Smooth muscle cell of bladder (primary cell): ENCODE measurements around the gene MYOF. TPM values are rescaled to one million over a fixed set of nuclear protein-coding genes. Genes with fewer than 3 reads are reported as not detected.

ENCODE experiments used
- total RNA-seq: library from RNA; depleted of rRNA; stranded (reverse); fragments of >200 nt; gene quantifications from 2 replicates; pipeline ENCODE4 v1.2.3, GENCODE V29; 2014

The MYOF gene, protein sequence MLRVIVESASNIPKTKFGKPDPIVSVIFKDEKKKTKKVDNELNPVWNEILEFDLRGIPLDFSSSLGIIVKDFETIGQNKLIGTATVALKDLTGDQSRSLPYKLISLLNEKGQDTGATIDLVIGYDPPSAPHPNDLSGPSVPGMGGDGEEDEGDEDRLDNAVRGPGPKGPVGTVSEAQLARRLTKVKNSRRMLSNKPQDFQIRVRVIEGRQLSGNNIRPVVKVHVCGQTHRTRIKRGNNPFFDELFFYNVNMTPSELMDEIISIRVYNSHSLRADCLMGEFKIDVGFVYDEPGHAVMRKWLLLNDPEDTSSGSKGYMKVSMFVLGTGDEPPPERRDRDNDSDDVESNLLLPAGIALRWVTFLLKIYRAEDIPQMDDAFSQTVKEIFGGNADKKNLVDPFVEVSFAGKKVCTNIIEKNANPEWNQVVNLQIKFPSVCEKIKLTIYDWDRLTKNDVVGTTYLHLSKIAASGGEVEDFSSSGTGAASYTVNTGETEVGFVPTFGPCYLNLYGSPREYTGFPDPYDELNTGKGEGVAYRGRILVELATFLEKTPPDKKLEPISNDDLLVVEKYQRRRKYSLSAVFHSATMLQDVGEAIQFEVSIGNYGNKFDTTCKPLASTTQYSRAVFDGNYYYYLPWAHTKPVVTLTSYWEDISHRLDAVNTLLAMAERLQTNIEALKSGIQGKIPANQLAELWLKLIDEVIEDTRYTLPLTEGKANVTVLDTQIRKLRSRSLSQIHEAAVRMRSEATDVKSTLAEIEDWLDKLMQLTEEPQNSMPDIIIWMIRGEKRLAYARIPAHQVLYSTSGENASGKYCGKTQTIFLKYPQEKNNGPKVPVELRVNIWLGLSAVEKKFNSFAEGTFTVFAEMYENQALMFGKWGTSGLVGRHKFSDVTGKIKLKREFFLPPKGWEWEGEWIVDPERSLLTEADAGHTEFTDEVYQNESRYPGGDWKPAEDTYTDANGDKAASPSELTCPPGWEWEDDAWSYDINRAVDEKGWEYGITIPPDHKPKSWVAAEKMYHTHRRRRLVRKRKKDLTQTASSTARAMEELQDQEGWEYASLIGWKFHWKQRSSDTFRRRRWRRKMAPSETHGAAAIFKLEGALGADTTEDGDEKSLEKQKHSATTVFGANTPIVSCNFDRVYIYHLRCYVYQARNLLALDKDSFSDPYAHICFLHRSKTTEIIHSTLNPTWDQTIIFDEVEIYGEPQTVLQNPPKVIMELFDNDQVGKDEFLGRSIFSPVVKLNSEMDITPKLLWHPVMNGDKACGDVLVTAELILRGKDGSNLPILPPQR (N-terminal part only)
- total RNA-seq = 119 and 218 TPM in 2 replicates

DNA sequence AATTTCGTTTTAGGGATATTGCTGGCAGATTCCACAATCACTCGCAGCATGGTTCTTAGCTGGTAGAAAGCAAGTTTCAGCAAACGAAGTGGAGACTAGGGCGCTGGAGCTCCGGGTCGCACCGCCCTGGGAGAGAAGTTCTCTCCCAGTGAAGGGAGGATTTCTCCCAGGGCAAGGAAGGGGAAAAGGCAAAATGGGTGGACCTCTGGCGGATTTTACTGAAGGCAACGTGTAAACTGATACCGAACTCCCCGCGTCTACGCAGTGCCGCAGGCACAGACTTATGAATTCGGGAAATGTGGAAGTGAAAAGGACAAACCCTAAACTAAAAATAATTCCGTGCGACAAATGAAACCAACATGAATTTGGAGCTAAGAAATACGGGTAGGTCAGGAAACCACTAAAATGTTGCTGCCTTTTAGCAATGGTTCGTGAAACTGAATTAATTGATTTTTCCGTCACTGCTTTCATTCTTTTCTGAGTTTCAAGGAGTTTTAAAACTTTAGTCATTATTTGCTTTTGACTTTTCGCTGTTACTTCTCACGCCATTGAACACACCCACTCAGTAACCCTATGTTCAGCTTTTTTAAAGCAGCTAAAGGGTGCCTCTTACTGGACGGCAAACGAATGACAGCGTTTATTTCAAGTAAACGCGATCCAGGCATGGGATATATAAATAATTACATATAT, at the start of gene MYOF:
Gene MYOF (minus strand): TSS at position 190 of the 690 bp plus-strand sequence. CDS start 140 bp downstream, at position 50.

DNA sequence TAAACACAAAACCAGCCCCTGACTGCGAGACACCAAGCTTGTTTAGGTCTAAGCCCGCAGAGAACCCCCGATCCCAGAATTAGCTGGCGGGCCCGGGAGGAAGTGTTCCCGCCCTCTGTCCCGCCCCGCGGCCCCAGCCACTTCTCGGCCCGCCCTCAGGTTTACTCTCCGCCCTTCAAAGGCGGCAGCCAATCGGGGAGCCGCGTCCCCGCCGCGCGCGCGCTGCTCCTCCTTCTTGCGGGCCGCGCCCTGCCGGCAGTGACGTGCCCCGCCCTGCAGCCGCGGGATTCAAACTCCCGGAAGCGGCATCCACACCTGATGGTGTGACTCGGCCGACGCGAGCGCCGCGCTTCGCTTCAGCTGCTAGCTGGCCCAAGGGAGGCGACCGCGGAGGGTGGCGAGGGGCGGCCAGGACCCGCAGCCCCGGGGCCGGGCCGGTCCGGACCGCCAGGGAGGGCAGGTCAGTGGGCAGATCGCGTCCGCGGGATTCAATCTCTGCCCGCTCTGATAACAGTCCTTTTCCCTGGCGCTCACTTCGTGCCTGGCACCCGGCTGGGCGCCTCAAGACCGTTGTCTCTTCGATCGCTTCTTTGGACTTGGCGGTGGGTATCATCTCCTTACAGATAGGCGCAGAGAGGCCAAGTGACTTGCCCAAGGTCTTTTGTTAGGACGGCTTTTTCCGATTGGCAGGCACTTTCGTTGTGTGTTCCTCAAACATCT, 14.3 kb upstream of the MYOF start, which contains the start of gene CEP55:
Gene CEP55 (plus strand): TSS at position 291 of the 720 bp plus-strand sequence. CDS start 3,440 bp downstream, outside the sequence.

Other genes with a start within 250 kb of the MYOF start
- gene CEP55, start 14.3 kb upstream of the MYOF start, total RNA-seq = 3.8 TPM in 2 replicates
- gene FFAR4, start 84.3 kb upstream of the MYOF start, total RNA-seq = not detected in 2 replicates
- gene RBP4, start 118.9 kb upstream of the MYOF start, total RNA-seq = 0.37 TPM in 1 of 2 replicates, not detected in the other
- gene PDE6C, start 130.2 kb upstream of the MYOF start, total RNA-seq = not detected in 2 replicates
- gene FRA10AC1, start 220.3 kb upstream of the MYOF start, total RNA-seq = 4.8 and 6.1 TPM in 2 replicates